Pancreas (tissue), 10 donors: ENCODE measurements around the gene COL9A2. TPM values are rescaled to one million over a fixed set of nuclear protein-coding genes. Genes with fewer than 3 reads are reported as not detected.

Source experiments
- ATAC-seq, 4 donors: fragments of 200-7000 bp; cut with Tn5 transposase; one replicate each; pipeline versions ENCODE4 v1.8.0 to v1.9.1; 2020; ENCODE audit warnings: mild to moderate bottlenecking in 4 of 4, moderate library complexity in 4 of 4
- DNase-seq, 6 donors: peaks; one replicate each; pipeline ENCODE4 v3.0.0-alpha.2; 2020
- FAIRE-seq: peaks from 2 replicates; lab custom pipeline; 2012; peaks lifted over from hg19 to GRCh38; lab: Jason Lieb, UNC
- H3K27ac ChIP-seq, 4 donors: fragments of 200-600 bp; sonication (generic); 1 replicate in 3 of 4; 2 replicates in 1 of 4; pipeline versions ENCODE4 v1.5.0 to v1.8.0; 2020
- H3K27me3 ChIP-seq, 4 donors: fragments of 200-600 bp; one replicate each; pipeline ENCODE4 v1.8.0; 2021
- H3K36me3 ChIP-seq, 3 donors: fragments of 200-600 bp; sonication (generic) in 1 of 3; one replicate each; pipeline versions ENCODE4 v1.5.0 to v1.8.0; 2020 to 2021
- H3K4me1 ChIP-seq, 3 donors: fragments of 200-600 bp; one replicate each; pipeline ENCODE4 v1.8.0; 2021
- H3K4me3 ChIP-seq, 4 donors: fragments of 200-600 bp; sonication (generic) in 2 of 4; one replicate each; pipeline versions ENCODE4 v1.5.0 to v1.8.0; 2020 to 2021
- H3K9me3 ChIP-seq, 4 donors: fragments of 200-600 bp; one replicate each; pipeline ENCODE4 v1.8.0; 2021
- CTCF ChIP-seq, 4 donors: fragments of 200-600 bp; sonication (generic) in 3 of 4; IDR thresholded peaks; one replicate each; pipeline versions ENCODE4 v1.5.0 to v1.8.0; 2021; ENCODE audit warnings: antibody characterized with exemption in 4 of 4
- WGBS, 2 donors: extraction: QIAGEN DNeasy Blood & Tissue Kit; methylation state at CpG; one replicate each; pipeline ENCODE4 v1.1.7; 2013; 5-methylcytosine and 5-hydroxymethylcytosine counted together
- intact Hi-C, 3 donors: fragments of 100-400 bp; cut with DNase I; formaldehyde crosslinking; loops; one replicate each; pipeline versions ENCODE4 v1.11.1 to v1.14.2; 2022
- polyA plus RNA-seq, 2 donors: library from polyadenylated mRNA; stranded (reverse); fragments of 200-250 nt; gene quantifications; one replicate each; pipeline ENCODE4 v1.2.3, GENCODE V29; 2013
- total RNA-seq, 6 donors: library from RNA; stranded (reverse); fragmentation: NEBNext Ultra II Directional in 4 of 6; extraction: Animal tissue kit (Norgen Biotek cat#: 25700) in 4 of 6; gene quantifications; one replicate each; pipeline versions ENCODE4 v1.2.1 to v1.2.4, GENCODE V29; 2021 to 2023
- donor health status: healthy with polysubstance abuse.
- donor health status: DM: no; HTN: no; CAD: no; lungs with moderate emphysema.
- donor health status: DM: no; HTN: no; CAD: no.
- donor health status: control.
- donor health status: control.
- donor health status: Bipolar disorder and iron deficiency.
- donor health status: DM: yes; HTN: yes; CAD: no.
- donor health status: DM: no; HTN: no; CAD: no.
- donor health status: DM: no; HTN: no; CAD: no.
- donor health status: DM: yes; HTN: yes; CAD: no.

Gene COL9A2
- total RNA-seq (10 to 100 TPM in 1 of 6 donors, 1 to 10 TPM in 3, under 1 TPM in 2; 0.55 to 10.9 (median 1.8) TPM), polyA plus RNA-seq (1 to 10 TPM; 5.4 to 7.5 TPM)

GRCh38 chr1:40316595-40317393 is at the start of gene COL9A2:
Gene COL9A2 (minus strand): TSS chr1:40317286. CDS start chr1:40317197, 89 bp downstream.
- WGBS, 2 donors = 2% methylated on average over 61 to 84 of the region's 84 CpGs
- peak; percentile 37 to 84 (median 50) for DNase-seq

GRCh38 chr1:40363721-40364120 is 46.6 kb upstream of the COL9A2 start:
- Histone ChIP-seq H3K27me3 (no peaks in the 10 kb centered on the region), H3K27ac (no peak overlapping the region), H3K4me1 (no peaks in the 10 kb centered on the region), H3K36me3 (no peaks in the 10 kb centered on the region), H3K4me3 (no peak overlapping the region), H3K9me3 (no peaks in the 10 kb centered on the region)
- intact Hi-C loops = no loop called here
- 63 to 70% methylated on average over 2 of the region's 2 CpGs for WGBS, 2 donors
- TF ChIP-seq CTCF (IDR thresholded peaks at IDR 0.05) = no peak
- ATAC-seq = no peak
- FAIRE-seq = no peak
- DNase-seq = no peak

More at GRCh38 chr1:40316595-40317393, at the start of gene COL9A2:
- Histone ChIP-seq H3K4me3 (peak within 1 kb of the TSS; percentile 15 to 56 (median 31)), H3K4me1 (no peaks in the 10 kb centered on the region), H3K27me3 (peaks cover 0 to 10% (median 0%) of the 10 kb centered on the region in 4 donors), H3K27ac (peak within 1 kb of the TSS in 1 of 4 donors; percentile 20), H3K9me3 (no peaks in the 10 kb centered on the region), H3K36me3 (no peaks in the 10 kb centered on the region)
- ATAC-seq (peak; percentile 64 to 74 (median 69)), FAIRE-seq (no peak)
- TF ChIP-seq CTCF (IDR thresholded peaks at IDR 0.05) = no peak
- intact Hi-C loops = loop anchor here in 1 of 3 donors (10.0 kb wide), 1 partner anchor 82 kb away; no protein-coding TSS in a partner anchor

- FAIRE-seq (no peak), ATAC-seq (peak in 2 of 4 donors; percentile 11 to 61), DNase-seq (no peak)
- intact Hi-C loops = no loop called here
- Histone ChIP-seq H3K4me3 (no peak overlapping the region), H3K27me3 (no peaks in the 10 kb centered on the region), H3K27ac (no peak overlapping the region), H3K4me1 (no peaks in the 10 kb centered on the region), H3K36me3 (no peaks in the 10 kb centered on the region), H3K9me3 (no peaks in the 10 kb centered on the region)
- 59 to 63% methylated on average over 2 of the region's 2 CpGs for WGBS, 2 donors
- no peak for TF ChIP-seq CTCF (IDR thresholded peaks at IDR 0.05)
Measured at GRCh38 chr1:40362699-40363098, 45.6 kb upstream of the COL9A2 start.

GRCh38 chr1:40362199-40362598 is 45.1 kb upstream of the COL9A2 start:
- TF ChIP-seq CTCF (IDR thresholded peaks at IDR 0.05) = no peak
- H3K27ac ChIP-seq = no peak overlapping the region
- H3K4me3 ChIP-seq = no peak overlapping the region
- no peak for ATAC-seq
- H3K9me3 ChIP-seq = no peaks in the 10 kb centered on the region
- no peaks in the 10 kb centered on the region for H3K36me3 ChIP-seq
- H3K4me1 ChIP-seq = no peaks in the 10 kb centered on the region
- intact Hi-C loops = no loop called here
- WGBS, 2 donors = 75 to 82% methylated on average over 2 of the region's 2 CpGs
- no peaks in the 10 kb centered on the region for H3K27me3 ChIP-seq
- no peak for DNase-seq
- FAIRE-seq = no peak

GRCh38 chr1:40361637-40362036 is 44.6 kb upstream of the COL9A2 start:
- DNase-seq (no peak), FAIRE-seq (no peak), ATAC-seq (no peak)
- Histone ChIP-seq H3K27ac (no peak overlapping the region), H3K4me1 (no peaks in the 10 kb centered on the region), H3K27me3 (no peaks in the 10 kb centered on the region), H3K4me3 (no peak overlapping the region), H3K9me3 (no peaks in the 10 kb centered on the region), H3K36me3 (no peaks in the 10 kb centered on the region)
- intact Hi-C loops = no loop called here
- WGBS, 2 donors = 86% methylated on average over 4 of the region's 4 CpGs
- no peak for TF ChIP-seq CTCF (IDR thresholded peaks at IDR 0.05)
